MM.1S (cell line): ENCODE data around the gene ITGA2B.

Experiments used
- DNase-seq: peaks from one replicate; pipeline ENCODE4 v3.0.0-alpha.2; 2015
- H2AFZ ChIP-seq: fragments of 300-600 bp; sonication (generic); 2 replicates; pipeline ENCODE4 v1.6.0; 2016; ENCODE audit warnings: antibody characterized with exemption, low read length
- H3F3A ChIP-seq: fragments of 300-600 bp; sonication (generic); 2 replicates; pipeline ENCODE4 v1.6.1; 2016; ENCODE audit warnings: mild to moderate bottlenecking, antibody characterized with exemption, low read length, moderate library complexity, mixed read lengths; ENCODE audit not compliant: insufficient read depth
- H3K27ac ChIP-seq: fragments of 300-600 bp; sonication (generic); 2 replicates; pipeline ENCODE4 v1.5.1; 2016; ENCODE audit warnings: mild to moderate bottlenecking, low read length
- H3K27me3 ChIP-seq: fragments of 300-600 bp; sonication (generic); replicated peaks from 2 replicates; pipeline ENCODE4 v1.6.0; 2016; ENCODE audit warnings: low read length; ENCODE audit not compliant: insufficient read depth
- H3K36me3 ChIP-seq: fragments of 300-600 bp; sonication (generic); replicated peaks from 2 replicates; pipeline ENCODE4 v1.6.1; 2016; ENCODE audit warnings: mild to moderate bottlenecking, low read length, mixed read lengths; ENCODE audit not compliant: insufficient read depth
- H3K4me1 ChIP-seq: fragments of 300-600 bp; sonication (generic); 2 replicates; pipeline ENCODE4 v1.6.1; 2016; ENCODE audit warnings: low read length, mixed read lengths
- H3K4me2 ChIP-seq: fragments of 300-600 bp; sonication (generic); 2 replicates; pipeline ENCODE4 v1.6.0; 2016; ENCODE audit warnings: low read depth, low read length
- H3K4me3 ChIP-seq: fragments of 300-600 bp; sonication (generic); 2 replicates; pipeline ENCODE4 v1.5.1; 2016; ENCODE audit warnings: low read length, mixed read lengths
- H3K79me2 ChIP-seq: fragments of 300-600 bp; sonication (generic); 2 replicates; pipeline ENCODE4 v1.6.1; 2016; ENCODE audit warnings: mixed run types, low read length, mixed read lengths
- H3K9ac ChIP-seq: fragments of 300-600 bp; sonication (generic); 2 replicates; pipeline ENCODE4 v1.6.1; 2016; ENCODE audit warnings: low read length, mixed read lengths
- H3K9me2 ChIP-seq: fragments of 300-600 bp; sonication (generic); replicated peaks from 2 replicates; pipeline ENCODE4 v1.6.1; 2016; ENCODE audit warnings: mild to moderate bottlenecking, low read length, mixed read lengths; ENCODE audit not compliant: insufficient read depth
- H3K9me3 ChIP-seq: fragments of 300-600 bp; sonication (generic); replicated peaks from 2 replicates; pipeline ENCODE4 v1.6.1; 2016; ENCODE audit warnings: mild to moderate bottlenecking, low read length, mixed read lengths; ENCODE audit not compliant: insufficient read depth
- H4K20me1 ChIP-seq: fragments of 300-600 bp; sonication (generic); 2 replicates; pipeline ENCODE4 v1.6.1; 2016; ENCODE audit warnings: mild to moderate bottlenecking, low read length, moderate library complexity, mixed read lengths; ENCODE audit not compliant: insufficient read depth
- EZH2 ChIP-seq: fragments of 300-600 bp; sonication (generic); optimal IDR thresholded peaks from 2 replicates; pipeline ENCODE3; 2017; ENCODE audit warnings: low read depth, mild to moderate bottlenecking, antibody characterized with exemption, low read length, mixed read lengths
- EZH2phosphoT487 ChIP-seq: fragments of 300-600 bp; sonication (generic); IDR thresholded peaks from 2 replicates; pipeline ENCODE4 v1.6.1; 2018; ENCODE audit warnings: antibody characterized with exemption, low read length
- TF ChIP-seq, protein P1 (sequence below): fragments of 300-600 bp; sonication (generic); IDR thresholded peaks from 2 replicates; pipeline ENCODE4 v1.5.1; 2016; ENCODE audit warnings: antibody characterized with exemption, low read length, mixed read lengths

ITGA2B gene

DNA sequence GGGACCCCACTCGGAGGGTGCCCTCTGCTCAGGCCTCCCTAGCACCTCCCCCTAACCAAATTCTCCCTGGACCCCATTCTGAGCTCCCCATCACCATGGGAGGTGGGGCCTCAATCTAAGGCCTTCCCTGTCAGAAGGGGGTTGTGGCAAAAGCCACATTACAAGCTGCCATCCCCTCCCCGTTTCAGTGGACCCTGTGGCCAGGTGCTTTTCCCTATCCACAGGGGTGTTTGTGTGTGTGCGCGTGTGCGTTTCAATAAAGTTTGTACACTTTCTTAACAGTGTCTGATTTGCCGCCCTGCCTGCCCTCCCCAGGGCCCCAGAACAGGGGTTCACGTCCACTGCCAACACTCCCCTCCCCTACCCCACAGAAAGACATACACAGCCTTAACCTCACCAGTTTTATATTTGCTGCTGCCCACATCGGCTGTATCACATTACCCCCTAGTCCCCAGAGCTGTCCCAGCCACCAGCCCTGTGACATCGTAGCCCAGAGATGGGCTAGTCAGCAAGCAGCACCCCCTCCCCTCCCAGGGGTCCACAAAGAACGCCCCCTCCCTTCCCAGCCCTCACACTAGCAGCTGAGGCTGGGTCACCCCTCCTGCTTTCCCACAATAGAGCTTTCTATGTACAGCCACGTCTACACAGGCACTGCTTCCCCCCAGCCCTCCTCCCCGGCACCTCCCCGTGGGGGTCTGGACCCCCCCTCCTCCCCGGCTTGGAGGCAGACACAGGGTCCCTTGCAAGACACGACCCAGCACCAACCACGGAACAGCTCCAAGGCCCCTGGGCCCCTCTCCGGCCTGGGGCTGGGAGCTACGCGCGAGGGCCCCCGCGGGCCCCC, 36.4 kb downstream of the ITGA2B start:
- Histone ChIP-seq H3K27me3 (no peaks in the 10 kb centered on the region), H3K27ac (no peak overlapping the region), H3K9me3 (no peaks in the 10 kb centered on the region), H3K9me2 (no peaks in the 10 kb centered on the region), H3F3A (no peaks in the 10 kb centered on the region; the same call in 1 of the 2 replicates), H3K4me3 (no peak overlapping the region), H3K9ac (no peak overlapping the region), H2AFZ (no peak overlapping the region), H4K20me1 (no peaks in the 10 kb centered on the region), H3K36me3 (no peaks in the 10 kb centered on the region), H3K4me2 (no peak overlapping the region), H3K79me2 (no peaks in the 10 kb centered on the region), H3K4me1 (peaks cover 10% of the 10 kb centered on the region)
- no peak for DNase-seq
- no peak for TF ChIP-seq EZH2

DNA sequence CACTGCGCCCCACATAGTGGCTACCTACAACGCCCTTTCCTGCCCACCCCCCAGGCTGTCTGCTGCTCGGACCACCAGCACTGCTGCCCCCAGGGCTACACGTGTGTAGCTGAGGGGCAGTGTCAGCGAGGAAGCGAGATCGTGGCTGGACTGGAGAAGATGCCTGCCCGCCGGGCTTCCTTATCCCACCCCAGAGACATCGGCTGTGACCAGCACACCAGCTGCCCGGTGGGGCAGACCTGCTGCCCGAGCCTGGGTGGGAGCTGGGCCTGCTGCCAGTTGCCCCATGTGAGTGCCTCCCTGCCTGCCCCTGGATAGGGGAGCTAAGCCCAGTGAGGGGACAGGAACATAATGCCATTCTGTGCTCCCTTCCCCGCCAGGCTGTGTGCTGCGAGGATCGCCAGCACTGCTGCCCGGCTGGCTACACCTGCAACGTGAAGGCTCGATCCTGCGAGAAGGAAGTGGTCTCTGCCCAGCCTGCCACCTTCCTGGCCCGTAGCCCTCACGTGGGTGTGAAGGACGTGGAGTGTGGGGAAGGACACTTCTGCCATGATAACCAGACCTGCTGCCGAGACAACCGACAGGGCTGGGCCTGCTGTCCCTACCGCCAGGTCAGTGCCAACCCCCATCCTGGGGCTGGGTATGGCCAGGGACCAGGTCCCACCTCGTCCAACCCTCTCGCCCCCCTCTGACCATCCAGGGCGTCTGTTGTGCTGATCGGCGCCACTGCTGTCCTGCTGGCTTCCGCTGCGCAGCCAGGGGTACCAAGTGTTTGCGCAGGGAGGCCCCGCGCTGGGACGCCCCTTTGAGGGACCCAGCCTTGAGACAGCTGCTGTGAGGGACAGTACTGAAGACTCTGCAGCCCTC, 37.3 kb downstream of the ITGA2B start:
- no peaks in the 10 kb centered on the region for H3K79me2 ChIP-seq
- no peaks in the 10 kb centered on the region for H4K20me1 ChIP-seq
- H3K9ac ChIP-seq, result no peak overlapping the region
- DNase-seq, result no peak
- no peaks in the 10 kb centered on the region; the same call in 1 of the 2 replicates for H3F3A ChIP-seq
- no peaks in the 10 kb centered on the region for H3K36me3 ChIP-seq
- TF ChIP-seq EZH2phosphoT487 (no peak), EZH2 (no peak)
- TF ChIP-seq, protein P1, sequence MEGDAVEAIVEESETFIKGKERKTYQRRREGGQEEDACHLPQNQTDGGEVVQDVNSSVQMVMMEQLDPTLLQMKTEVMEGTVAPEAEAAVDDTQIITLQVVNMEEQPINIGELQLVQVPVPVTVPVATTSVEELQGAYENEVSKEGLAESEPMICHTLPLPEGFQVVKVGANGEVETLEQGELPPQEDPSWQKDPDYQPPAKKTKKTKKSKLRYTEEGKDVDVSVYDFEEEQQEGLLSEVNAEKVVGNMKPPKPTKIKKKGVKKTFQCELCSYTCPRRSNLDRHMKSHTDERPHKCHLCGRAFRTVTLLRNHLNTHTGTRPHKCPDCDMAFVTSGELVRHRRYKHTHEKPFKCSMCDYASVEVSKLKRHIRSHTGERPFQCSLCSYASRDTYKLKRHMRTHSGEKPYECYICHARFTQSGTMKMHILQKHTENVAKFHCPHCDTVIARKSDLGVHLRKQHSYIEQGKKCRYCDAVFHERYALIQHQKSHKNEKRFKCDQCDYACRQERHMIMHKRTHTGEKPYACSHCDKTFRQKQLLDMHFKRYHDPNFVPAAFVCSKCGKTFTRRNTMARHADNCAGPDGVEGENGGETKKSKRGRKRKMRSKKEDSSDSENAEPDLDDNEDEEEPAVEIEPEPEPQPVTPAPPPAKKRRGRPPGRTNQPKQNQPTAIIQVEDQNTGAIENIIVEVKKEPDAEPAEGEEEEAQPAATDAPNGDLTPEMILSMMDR, result no peak
- H2AFZ ChIP-seq, result no peak overlapping the region
- H3K9me3 ChIP-seq, result no peaks in the 10 kb centered on the region
- no peak overlapping the region for H3K4me3 ChIP-seq
- peaks cover 14% of the 10 kb centered on the region for H3K4me1 ChIP-seq
- no peaks in the 10 kb centered on the region for H3K27me3 ChIP-seq
- H3K4me2 ChIP-seq, result no peak overlapping the region
- no peak overlapping the region for H3K27ac ChIP-seq
- H3K9me2 ChIP-seq, result no peaks in the 10 kb centered on the region

DNA sequence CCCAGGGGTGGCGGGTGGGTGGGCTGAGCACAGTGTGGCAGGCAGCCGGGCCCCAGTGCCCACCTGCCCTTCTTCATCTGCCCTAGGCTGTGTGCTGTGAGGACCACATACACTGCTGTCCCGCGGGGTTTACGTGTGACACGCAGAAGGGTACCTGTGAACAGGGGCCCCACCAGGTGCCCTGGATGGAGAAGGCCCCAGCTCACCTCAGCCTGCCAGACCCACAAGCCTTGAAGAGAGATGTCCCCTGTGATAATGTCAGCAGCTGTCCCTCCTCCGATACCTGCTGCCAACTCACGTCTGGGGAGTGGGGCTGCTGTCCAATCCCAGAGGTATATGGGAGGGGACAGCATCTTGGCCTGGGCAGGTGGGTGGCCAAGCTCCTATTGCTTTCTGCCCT, 38.0 kb downstream of the ITGA2B start:
- Histone ChIP-seq H4K20me1 (no peaks in the 10 kb centered on the region), H3K79me2 (no peaks in the 10 kb centered on the region), H3K27ac (no peak overlapping the region), H3K9me3 (no peaks in the 10 kb centered on the region), H3K4me2 (no peak overlapping the region), H3K9ac (no peak overlapping the region), H2AFZ (no peak overlapping the region), H3F3A (no peaks in the 10 kb centered on the region; the same call in 1 of the 2 replicates), H3K9me2 (no peaks in the 10 kb centered on the region), H3K4me1 (peaks cover 14% of the 10 kb centered on the region), H3K27me3 (no peaks in the 10 kb centered on the region), H3K4me3 (no peak overlapping the region), H3K36me3 (no peaks in the 10 kb centered on the region)
- TF ChIP-seq EZH2phosphoT487 (no peak), EZH2 (no peak)
- TF ChIP-seq, protein P1, result no peak
- no peak for DNase-seq
